ENCODE results near the gene PKHD1. TPM values are rescaled to one million over a fixed set of nuclear protein-coding genes. Genes with fewer than 3 reads are reported as not detected.

Gene PKHD1
- total RNA-seq, 1 experiment from 2014 or later: not detected

GRCh38 chr6:52109171-52109571 is 21.8 kb upstream of the PKHD1 start:
- ChIA-PET CTCF (no interaction called here), POLR2A (no interaction called here)
- ATAC-seq (no peak), DNase-seq (ENCODE audit: low read depth, low spot score) (no peak)
- no peak overlapping the region for H3K27ac ChIP-seq (ENCODE audit: low read length)
- peaks cover 2% of the 10 kb centered on the region; the same call in 1 of the 2 replicates for H3K27me3 ChIP-seq (ENCODE audit: control insufficient read depth, insufficient read depth, low read length)
- intact Hi-C loops (cut with micrococcal nuclease; ENCODE audit: unreplicated experiment): no loop called here
- H3K4me3 ChIP-seq (ENCODE audit: low read depth in 2 of 2, low read length in 2 of 2): no peak overlapping the region
- in situ Hi-C loops (cut with HindIII; ENCODE audit: low pct_unique_long_range_greater_than_20kb, low sequenced_read_pairs): no loop called here
- TF ChIP-seq TCF7L2 (IDR thresholded peaks at IDR 0.05; ENCODE audit: low read depth, low read length) (no peak), SIN3A (IDR thresholded peaks at IDR 0.05; ENCODE audit: borderline replicate concordance, insufficient read depth, low read depth, low read length) (no peak), REST (IDR thresholded peaks at IDR 0.05; ENCODE audit: insufficient read depth in 1 of 2, low read depth in 2 of 2, low read length in 1 of 2) (no peak), POLR2AphosphoS5 (IDR thresholded peaks at IDR 0.05; ENCODE audit: low read depth, low read length) (no peak), CTCF (IDR thresholded peaks at IDR 0.05) (no peak)
- H3K36me3 ChIP-seq (ENCODE audit: control insufficient read depth, insufficient read depth, low read length): no peaks in the 10 kb centered on the region
- no peaks in the 10 kb centered on the region for H3K4me1 ChIP-seq (ENCODE audit: control insufficient read depth, insufficient read depth, low read length)
- no peaks in the 10 kb centered on the region for H3K9me3 ChIP-seq (ENCODE audit: control insufficient read depth, insufficient read depth, low read depth, low read length)
- BruUV-seq (replicated peaks): no TSS peak

GRCh38 chr6:52108128-52108527 is 20.7 kb upstream of the PKHD1 start:
- no peak for DNase-seq (ENCODE audit: low read depth, low spot score)
- TF ChIP-seq REST (IDR thresholded peaks at IDR 0.05; ENCODE audit: insufficient read depth in 1 of 2, low read depth in 2 of 2, low read length in 1 of 2) (no peak), CTCF (IDR thresholded peaks at IDR 0.05) (no peak), SIN3A (IDR thresholded peaks at IDR 0.05; ENCODE audit: borderline replicate concordance, insufficient read depth, low read depth, low read length) (no peak), TCF7L2 (IDR thresholded peaks at IDR 0.05; ENCODE audit: low read depth, low read length) (no peak), POLR2AphosphoS5 (IDR thresholded peaks at IDR 0.05; ENCODE audit: low read depth, low read length) (no peak)
- POLR2A ChIA-PET: no interaction called here
- in situ Hi-C loops (cut with HindIII; ENCODE audit: low pct_unique_long_range_greater_than_20kb, low sequenced_read_pairs): no loop called here
- Histone ChIP-seq H3K4me1 (ENCODE audit: control insufficient read depth, insufficient read depth, low read length) (no peaks in the 10 kb centered on the region), H3K27ac (ENCODE audit: low read length) (no peak overlapping the region), H3K4me3 (ENCODE audit: low read depth in 2 of 2, low read length in 2 of 2) (no peak overlapping the region), H3K27me3 (ENCODE audit: control insufficient read depth, insufficient read depth, low read length) (peaks cover 2% of the 10 kb centered on the region; the same call in 1 of the 2 replicates), H3K36me3 (ENCODE audit: control insufficient read depth, insufficient read depth, low read length) (no peaks in the 10 kb centered on the region), H3K9me3 (ENCODE audit: control insufficient read depth, insufficient read depth, low read depth, low read length) (no peaks in the 10 kb centered on the region)
- no TSS peak for BruUV-seq (replicated peaks)
- CTCF ChIA-PET: no interaction called here
- intact Hi-C loops (cut with micrococcal nuclease; ENCODE audit: unreplicated experiment): no loop called here
- ATAC-seq: no peak
